K562 (cell line): Measurements from ENCODE around the gene FRMD4A.

ENCODE experiments used
- FOXA1 ChIP-seq: fragments of 450-650 bp; IDR thresholded peaks from 2 replicates; pipeline ENCODE4 v1.6.1; 2016; ENCODE audit warnings: mild to moderate bottlenecking, borderline replicate concordance
- ZFP30 ChIP-seq: fragments of 250-450 bp; sonication (Bioruptor Pico); IDR thresholded peaks from 2 replicates; pipeline ENCODE4 v1.8.0; 2022; ENCODE audit warnings: moderate library complexity, mild to moderate bottlenecking, inconsistent platforms, borderline replicate concordance
- TF ChIP-seq, protein P1 (sequence below): sonication (generic); formaldehyde crosslinking; IDR thresholded peaks from 2 replicates; pipeline ENCODE4 v1.8.1; 2023; ENCODE audit warnings: missing genetic modification reagents, mild to moderate bottlenecking, borderline replicate concordance
- TF ChIP-seq, protein P2 (sequence below): sonication (generic); formaldehyde crosslinking; IDR thresholded peaks from 2 replicates; pipeline ENCODE4 v1.8.0; 2023; ENCODE audit warnings: mild to moderate bottlenecking, missing genetic modification reagents

DNA sequence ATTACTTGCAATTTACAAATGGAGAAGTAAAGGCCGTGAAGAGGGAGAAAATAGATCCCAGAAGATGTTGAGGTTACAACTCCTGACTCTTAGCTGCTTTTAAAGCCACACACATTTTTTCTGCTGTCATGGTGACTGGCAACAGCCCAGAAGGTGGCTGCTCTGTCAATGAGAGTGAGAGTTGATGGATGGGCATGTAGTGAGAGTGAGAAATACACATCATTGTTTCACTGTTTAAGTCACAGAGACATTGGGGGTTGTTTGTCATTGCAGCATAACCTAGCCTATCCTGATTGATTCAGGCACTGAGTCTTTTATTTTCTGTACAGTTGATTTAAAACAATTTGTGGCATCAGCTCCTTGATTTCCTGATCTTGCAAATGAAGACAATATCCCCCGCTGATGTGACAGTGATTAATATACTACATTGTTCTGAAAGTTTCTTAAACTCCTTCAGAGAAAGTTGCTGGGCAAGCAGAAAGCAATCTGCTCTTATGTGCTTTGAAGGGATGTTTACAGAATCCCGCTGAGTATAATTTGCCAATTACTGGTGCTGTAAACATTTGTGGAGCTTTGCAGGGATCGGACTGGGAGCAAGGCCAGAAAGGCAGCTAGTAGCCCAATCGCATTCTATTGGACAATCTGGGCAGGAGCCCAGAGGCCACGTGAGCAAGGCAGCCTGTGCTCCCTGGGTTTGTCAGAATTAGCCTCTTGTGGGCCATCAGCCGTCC is 514.4 kb downstream of the FRMD4A start:
- TF ChIP-seq, protein P1, sequence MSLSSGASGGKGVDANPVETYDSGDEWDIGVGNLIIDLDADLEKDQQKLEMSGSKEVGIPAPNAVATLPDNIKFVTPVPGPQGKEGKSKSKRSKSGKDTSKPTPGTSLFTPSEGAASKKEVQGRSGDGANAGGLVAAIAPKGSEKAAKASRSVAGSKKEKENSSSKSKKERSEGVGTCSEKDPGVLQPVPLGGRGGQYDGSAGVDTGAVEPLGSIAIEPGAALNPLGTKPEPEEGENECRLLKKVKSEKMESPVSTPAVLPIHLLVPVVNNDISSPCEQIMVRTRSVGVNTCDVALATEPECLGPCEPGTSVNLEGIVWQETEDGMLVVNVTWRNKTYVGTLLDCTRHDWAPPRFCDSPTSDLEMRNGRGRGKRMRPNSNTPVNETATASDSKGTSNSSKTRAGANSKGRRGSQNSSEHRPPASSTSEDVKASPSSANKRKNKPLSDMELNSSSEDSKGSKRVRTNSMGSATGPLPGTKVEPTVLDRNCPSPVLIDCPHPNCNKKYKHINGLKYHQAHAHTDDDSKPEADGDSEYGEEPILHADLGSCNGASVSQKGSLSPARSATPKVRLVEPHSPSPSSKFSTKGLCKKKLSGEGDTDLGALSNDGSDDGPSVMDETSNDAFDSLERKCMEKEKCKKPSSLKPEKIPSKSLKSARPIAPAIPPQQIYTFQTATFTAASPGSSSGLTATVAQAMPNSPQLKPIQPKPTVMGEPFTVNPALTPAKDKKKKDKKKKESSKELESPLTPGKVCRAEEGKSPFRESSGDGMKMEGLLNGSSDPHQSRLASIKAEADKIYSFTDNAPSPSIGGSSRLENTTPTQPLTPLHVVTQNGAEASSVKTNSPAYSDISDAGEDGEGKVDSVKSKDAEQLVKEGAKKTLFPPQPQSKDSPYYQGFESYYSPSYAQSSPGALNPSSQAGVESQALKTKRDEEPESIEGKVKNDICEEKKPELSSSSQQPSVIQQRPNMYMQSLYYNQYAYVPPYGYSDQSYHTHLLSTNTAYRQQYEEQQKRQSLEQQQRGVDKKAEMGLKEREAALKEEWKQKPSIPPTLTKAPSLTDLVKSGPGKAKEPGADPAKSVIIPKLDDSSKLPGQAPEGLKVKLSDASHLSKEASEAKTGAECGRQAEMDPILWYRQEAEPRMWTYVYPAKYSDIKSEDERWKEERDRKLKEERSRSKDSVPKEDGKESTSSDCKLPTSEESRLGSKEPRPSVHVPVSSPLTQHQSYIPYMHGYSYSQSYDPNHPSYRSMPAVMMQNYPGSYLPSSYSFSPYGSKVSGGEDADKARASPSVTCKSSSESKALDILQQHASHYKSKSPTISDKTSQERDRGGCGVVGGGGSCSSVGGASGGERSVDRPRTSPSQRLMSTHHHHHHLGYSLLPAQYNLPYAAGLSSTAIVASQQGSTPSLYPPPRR, result no peak
- TF ChIP-seq, protein P2, sequence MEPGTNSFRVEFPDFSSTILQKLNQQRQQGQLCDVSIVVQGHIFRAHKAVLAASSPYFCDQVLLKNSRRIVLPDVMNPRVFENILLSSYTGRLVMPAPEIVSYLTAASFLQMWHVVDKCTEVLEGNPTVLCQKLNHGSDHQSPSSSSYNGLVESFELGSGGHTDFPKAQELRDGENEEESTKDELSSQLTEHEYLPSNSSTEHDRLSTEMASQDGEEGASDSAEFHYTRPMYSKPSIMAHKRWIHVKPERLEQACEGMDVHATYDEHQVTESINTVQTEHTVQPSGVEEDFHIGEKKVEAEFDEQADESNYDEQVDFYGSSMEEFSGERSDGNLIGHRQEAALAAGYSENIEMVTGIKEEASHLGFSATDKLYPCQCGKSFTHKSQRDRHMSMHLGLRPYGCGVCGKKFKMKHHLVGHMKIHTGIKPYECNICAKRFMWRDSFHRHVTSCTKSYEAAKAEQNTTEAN (CRISPR knock-in tag), result no peak
- TF ChIP-seq ZFP30 (CRISPR knock-in tag), result no peak
- TF ChIP-seq FOXA1, result no peak
